Fibroblast of pulmonary artery (primary cell): ENCODE measurements around the gene ARMCX5.

ENCODE experiments used
- DNase-seq: peaks from one replicate; pipeline ENCODE4 v3.0.0-alpha.2; 2010; ENCODE audit warnings: low read depth
- H3K4me3 ChIP-seq: replicated peaks from 2 replicates; pipeline ENCODE4 v1.5.1; 2011; ENCODE audit warnings: low read depth, mild to moderate bottlenecking, control low read depth, low read length, moderate library complexity
- TF ChIP-seq, protein P1 (sequence below): IDR thresholded peaks from 2 replicates; pipeline ENCODE4 v1.5.1; 2011; ENCODE audit warnings: mild to moderate bottlenecking, control low read depth, low read length, inconsistent platforms; ENCODE audit errors: missing control alignments

ARMCX5 gene

DNA sequence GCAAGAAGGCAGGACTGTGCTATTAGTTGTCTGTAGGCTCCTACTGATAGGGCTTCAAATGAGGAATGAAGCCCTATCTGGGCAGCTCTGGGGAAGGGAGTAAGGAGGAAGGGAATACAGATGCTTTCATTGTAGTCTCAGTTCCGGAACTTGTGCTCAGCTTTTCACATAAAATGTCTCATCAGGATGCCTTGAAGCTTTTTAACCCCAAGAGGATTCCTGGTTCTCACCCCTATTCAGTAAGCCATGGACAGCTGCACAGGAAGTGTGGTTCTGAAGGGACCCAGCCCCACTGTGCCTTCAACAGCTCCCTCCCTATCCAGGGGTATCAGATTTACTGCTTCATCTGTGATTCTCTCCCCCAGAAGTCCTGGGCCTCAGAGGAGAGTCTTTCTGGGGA lies 5.0 kb downstream of the ARMCX5 start:
- peak; percentile 1 for DNase-seq
- TF ChIP-seq, protein P1, sequence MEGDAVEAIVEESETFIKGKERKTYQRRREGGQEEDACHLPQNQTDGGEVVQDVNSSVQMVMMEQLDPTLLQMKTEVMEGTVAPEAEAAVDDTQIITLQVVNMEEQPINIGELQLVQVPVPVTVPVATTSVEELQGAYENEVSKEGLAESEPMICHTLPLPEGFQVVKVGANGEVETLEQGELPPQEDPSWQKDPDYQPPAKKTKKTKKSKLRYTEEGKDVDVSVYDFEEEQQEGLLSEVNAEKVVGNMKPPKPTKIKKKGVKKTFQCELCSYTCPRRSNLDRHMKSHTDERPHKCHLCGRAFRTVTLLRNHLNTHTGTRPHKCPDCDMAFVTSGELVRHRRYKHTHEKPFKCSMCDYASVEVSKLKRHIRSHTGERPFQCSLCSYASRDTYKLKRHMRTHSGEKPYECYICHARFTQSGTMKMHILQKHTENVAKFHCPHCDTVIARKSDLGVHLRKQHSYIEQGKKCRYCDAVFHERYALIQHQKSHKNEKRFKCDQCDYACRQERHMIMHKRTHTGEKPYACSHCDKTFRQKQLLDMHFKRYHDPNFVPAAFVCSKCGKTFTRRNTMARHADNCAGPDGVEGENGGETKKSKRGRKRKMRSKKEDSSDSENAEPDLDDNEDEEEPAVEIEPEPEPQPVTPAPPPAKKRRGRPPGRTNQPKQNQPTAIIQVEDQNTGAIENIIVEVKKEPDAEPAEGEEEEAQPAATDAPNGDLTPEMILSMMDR = no peak
- no peak overlapping the region for H3K4me3 ChIP-seq

DNA sequence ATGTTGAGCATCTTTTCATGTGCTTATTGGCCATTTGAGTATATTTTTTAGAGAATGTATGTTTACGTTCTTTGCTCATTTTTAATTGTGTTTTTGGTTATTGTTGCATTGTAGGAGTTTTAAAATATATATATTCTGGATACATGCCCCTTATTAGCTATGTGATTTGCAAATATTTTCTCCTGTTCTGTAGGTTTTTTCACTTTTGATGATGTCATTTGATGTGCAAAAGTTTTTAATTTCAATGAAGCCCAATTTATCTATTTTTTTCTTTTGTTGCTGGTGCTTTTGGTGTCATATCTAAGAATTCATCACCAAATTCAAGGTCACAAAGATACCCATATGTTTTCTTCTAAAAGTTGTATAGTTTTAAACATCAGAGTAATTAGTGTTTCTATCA lies 6.8 kb downstream of the ARMCX5 start:
- DNase-seq = no peak
- TF ChIP-seq, protein P1 = no peak
- no peak overlapping the region for H3K4me3 ChIP-seq

DNA sequence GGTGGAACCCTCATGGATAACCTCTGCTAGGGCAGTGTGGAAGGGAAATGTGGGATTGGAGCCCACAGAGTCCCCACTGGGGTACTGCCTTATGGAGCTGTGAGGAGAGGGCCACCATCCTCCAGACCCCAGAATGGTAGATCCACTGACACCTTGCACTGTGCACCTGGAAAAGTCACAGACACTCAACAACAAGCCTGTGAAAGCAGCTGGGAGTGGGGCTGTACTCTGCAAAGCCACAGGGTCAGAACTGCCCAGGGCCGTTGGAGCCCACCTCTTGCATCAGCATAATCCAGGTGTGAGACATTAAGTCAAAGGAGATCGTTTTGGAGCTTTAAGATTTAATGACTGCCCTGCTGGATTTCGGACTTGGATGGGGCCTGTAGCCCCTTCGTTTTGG lies 11.6 kb downstream of the ARMCX5 start:
- no peak overlapping the region for H3K4me3 ChIP-seq
- TF ChIP-seq, protein P1 = no peak
- no peak for DNase-seq

DNA sequence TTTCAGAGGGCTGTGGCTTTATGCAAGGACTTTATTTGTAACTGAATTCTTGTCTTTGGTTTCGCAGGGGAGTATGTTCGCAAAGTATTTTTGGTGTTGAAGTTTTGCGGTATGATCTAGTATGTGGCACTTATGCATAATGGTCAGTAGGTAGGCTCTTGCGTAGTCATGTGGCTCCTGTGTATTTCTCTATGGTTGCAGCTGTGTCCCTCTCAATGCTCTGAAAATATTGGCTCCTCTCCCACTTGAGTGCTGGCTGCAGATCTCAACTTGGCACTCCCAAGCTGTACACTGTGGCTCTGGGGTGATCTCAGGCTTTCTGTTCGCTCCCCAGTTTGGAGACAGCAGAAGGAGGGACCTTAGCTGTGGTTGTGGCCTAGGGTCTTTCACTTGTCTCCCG lies 24.8 kb downstream of the ARMCX5 start:
- TF ChIP-seq, protein P1 = no peak
- H3K4me3 ChIP-seq = no peak overlapping the region
- DNase-seq = no peak

DNA sequence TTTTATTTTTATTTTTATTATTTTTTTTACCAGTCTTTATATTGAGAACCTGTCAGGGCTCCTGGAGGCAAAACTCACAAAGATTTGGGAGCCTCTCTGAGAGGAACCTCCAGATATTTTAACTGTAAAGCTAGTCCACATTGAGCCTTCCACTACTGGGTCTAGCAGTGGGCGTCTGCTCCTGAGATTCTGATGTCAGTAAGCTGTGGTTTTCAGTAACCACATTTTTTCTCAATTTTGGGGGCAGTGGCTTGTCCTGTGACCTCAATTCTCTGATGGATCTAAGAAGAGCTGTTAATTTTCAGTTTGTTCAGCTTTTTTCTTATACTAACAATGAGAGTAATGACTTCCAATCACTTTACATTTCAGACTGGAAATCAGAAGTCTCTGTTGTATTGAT lies 28.3 kb downstream of the ARMCX5 start:
- H3K4me3 ChIP-seq = no peak overlapping the region
- no peak for DNase-seq
- TF ChIP-seq, protein P1 = no peak

DNA sequence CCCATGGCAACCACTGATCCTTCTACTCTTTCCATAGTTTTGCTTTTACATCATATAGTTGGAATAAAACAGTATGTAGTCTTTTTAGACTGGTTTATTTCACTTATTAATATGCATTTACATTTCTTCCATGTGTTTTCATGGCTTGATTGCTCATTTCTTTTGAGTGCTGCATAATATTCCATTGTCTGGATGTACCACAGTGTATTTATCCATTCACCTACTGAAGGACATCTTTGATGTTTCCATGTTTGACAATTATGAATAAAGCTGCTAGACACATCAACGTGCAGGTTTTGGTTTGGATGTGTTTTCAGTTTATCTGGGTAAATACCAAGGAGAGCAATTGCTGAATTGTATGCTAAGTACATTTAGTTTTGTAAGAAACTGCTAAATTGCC lies 38.2 kb downstream of the ARMCX5 start:
- TF ChIP-seq, protein P1 = no peak
- no peak overlapping the region for H3K4me3 ChIP-seq
- no peak for DNase-seq

DNA sequence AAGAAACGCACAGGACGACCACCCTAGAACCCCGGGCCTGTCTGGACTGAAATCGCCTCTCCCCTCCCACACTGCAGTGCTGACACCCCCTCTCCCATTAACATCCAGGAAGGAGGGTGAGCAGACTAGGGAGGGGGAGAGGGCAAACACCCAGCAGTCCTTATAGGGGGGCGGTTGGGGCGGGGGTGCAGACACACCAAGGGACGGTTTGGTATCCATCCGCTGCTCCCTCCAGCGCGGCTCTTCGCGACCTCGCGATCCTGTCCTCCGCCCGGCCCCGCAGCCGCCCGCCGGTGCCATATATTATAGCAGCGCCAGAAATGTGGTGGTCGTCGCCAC lies 51.6 kb downstream of the ARMCX5 start:
- DNase-seq = no peak
- TF ChIP-seq, protein P1 = no peak
- H3K4me3 ChIP-seq = peak overlapping the region; percentile 53
